WTC11 (cell line): ENCODE results near the gene COL4A2. TPM values are rescaled to one million over a fixed set of nuclear protein-coding genes. Genes with fewer than 3 reads are reported as not detected.

Experiments
- ATAC-seq: fragments of 200-7000 bp; cut with Tn5 transposase; 2 replicates; pipeline ENCODE4 v1.10.0; 2021; ENCODE audit warnings: mild to moderate bottlenecking, moderate library complexity
- CTCF ChIA-PET: fragments of 300-600 bp; sonication (Branson Sonifier 250); formaldehyde crosslinking; loops from one replicate; lab custom pipeline; 2021; ENCODE audit warnings: antibody characterized with exemption; lab: Charles Lee
- POLR2A ChIA-PET: fragments of 350-600 bp; sonication (Branson Sonifier 250); formaldehyde crosslinking; loops from one replicate; lab custom pipeline; 2021; ENCODE audit warnings: antibody characterized with exemption; lab: Charles Lee
- DNase-seq: peaks from one replicate; pipeline ENCODE4 v3.0.0; 2021; ENCODE audit warnings: low spot score
- H3K27ac Mint-ChIP-seq: 2 replicates; pipeline ENCODE4 v1.8.0; 2021; ENCODE audit warnings: mixed read lengths
- H3K27me3 Mint-ChIP-seq: 2 replicates; pipeline ENCODE4 v1.8.0; 2021; ENCODE audit warnings: low read depth, mild to moderate bottlenecking, moderate library complexity, mixed read lengths
- H3K36me3 Mint-ChIP-seq: 2 replicates; pipeline ENCODE4 v1.8.0; 2021; ENCODE audit warnings: mixed read lengths
- H3K4me1 Mint-ChIP-seq: 2 replicates; pipeline ENCODE4 v1.8.0; 2022; ENCODE audit warnings: mixed read lengths
- H3K4me3 Mint-ChIP-seq: 2 replicates; pipeline ENCODE4 v1.8.0; 2021; ENCODE audit warnings: mild to moderate bottlenecking, moderate library complexity, mixed read lengths
- H3K9me3 Mint-ChIP-seq: 2 replicates; pipeline ENCODE4 v1.8.0; 2021; ENCODE audit warnings: mixed read lengths
- ATF1 ChIP-seq: sonication (generic); formaldehyde crosslinking; IDR thresholded peaks from 2 replicates; pipeline ENCODE4 v1.8.1; 2023; ENCODE audit warnings: mild to moderate bottlenecking, moderate library complexity, missing genetic modification reagents
- CBFB ChIP-seq: sonication (generic); formaldehyde crosslinking; IDR thresholded peaks from 2 replicates; pipeline ENCODE4 v1.8.1; 2022; ENCODE audit warnings: mild to moderate bottlenecking, low read depth, missing genetic modification reagents
- CREB1 ChIP-seq: sonication (generic); formaldehyde crosslinking; IDR thresholded peaks from 2 replicates; pipeline ENCODE4 v1.8.0; 2023; ENCODE audit warnings: mild to moderate bottlenecking, missing genetic modification reagents
- E2F1 ChIP-seq: sonication (generic); formaldehyde crosslinking; IDR thresholded peaks from 2 replicates; pipeline ENCODE4 v1.8.0; 2022; ENCODE audit warnings: mild to moderate bottlenecking, missing genetic modification reagents
- ETV6 ChIP-seq: sonication (generic); formaldehyde crosslinking; IDR thresholded peaks from 2 replicates; pipeline ENCODE4 v1.8.1; 2022; ENCODE audit warnings: mild to moderate bottlenecking, missing genetic modification reagents
- HMGA2 ChIP-seq: fragments of 250-450 bp; sonication (Bioruptor Pico); IDR thresholded peaks from 2 replicates; pipeline ENCODE4 v1.4.0; 2021; ENCODE audit warnings: mild to moderate bottlenecking, moderate library complexity
- IRF1 ChIP-seq: sonication (generic); formaldehyde crosslinking; IDR thresholded peaks from 2 replicates; pipeline ENCODE4 v1.8.0; 2023; ENCODE audit warnings: missing genetic modification reagents
- JUN ChIP-seq: sonication (generic); formaldehyde crosslinking; IDR thresholded peaks from 2 replicates; pipeline ENCODE4 v1.8.0; 2023; ENCODE audit warnings: mild to moderate bottlenecking, missing genetic modification reagents
- NFE2L1 ChIP-seq: sonication (generic); formaldehyde crosslinking; IDR thresholded peaks from 2 replicates; pipeline ENCODE4 v1.8.1; 2023; ENCODE audit warnings: missing genetic modification reagents
- NR3C1 ChIP-seq: sonication (generic); formaldehyde crosslinking; conservative IDR thresholded peaks from 2 replicates; pipeline ENCODE4 v1.8.1; 2023; ENCODE audit warnings: low read depth, mild to moderate bottlenecking, missing genetic modification reagents
- PRRX2 ChIP-seq: fragments of 250-450 bp; sonication (Bioruptor Pico); IDR thresholded peaks from 2 replicates; pipeline ENCODE4 v1.8.0; 2021; ENCODE audit warnings: mild to moderate bottlenecking
- RELA ChIP-seq: sonication (generic); formaldehyde crosslinking; IDR thresholded peaks from 2 replicates; pipeline ENCODE4 v1.8.1; 2022; ENCODE audit warnings: missing genetic modification reagents, mild to moderate bottlenecking, borderline replicate concordance
- SMAD4 ChIP-seq: sonication (generic); formaldehyde crosslinking; IDR thresholded peaks from 2 replicates; pipeline ENCODE4 v1.8.0; 2022; ENCODE audit warnings: mild to moderate bottlenecking, missing genetic modification reagents
- TEAD4 ChIP-seq: sonication (generic); formaldehyde crosslinking; IDR thresholded peaks from 2 replicates; pipeline ENCODE4 v1.8.0; 2022; ENCODE audit warnings: mild to moderate bottlenecking, missing genetic modification reagents
- ZBTB21 ChIP-seq: sonication (generic); formaldehyde crosslinking; IDR thresholded peaks from 2 replicates; pipeline ENCODE4 v1.8.1; 2023; ENCODE audit warnings: mild to moderate bottlenecking, missing genetic modification reagents, borderline replicate concordance
- ZMAT4 ChIP-seq: fragments of 250-450 bp; sonication (Bioruptor Pico); IDR thresholded peaks from 2 replicates; pipeline ENCODE4 v1.9.0; 2021; ENCODE audit warnings: mild to moderate bottlenecking
- ZNF263 ChIP-seq: sonication (generic); formaldehyde crosslinking; IDR thresholded peaks from 2 replicates; pipeline ENCODE4 v1.8.1; 2022; ENCODE audit warnings: low read depth, mild to moderate bottlenecking, moderate library complexity, missing genetic modification reagents
- ZNF416 ChIP-seq: fragments of 250-450 bp; sonication (Bioruptor Pico); IDR thresholded peaks from 2 replicates; pipeline ENCODE4 v1.9.0; 2021; ENCODE audit warnings: mild to moderate bottlenecking, inconsistent platforms
- ZNF423 ChIP-seq: fragments of 250-450 bp; sonication (Bioruptor Pico); IDR thresholded peaks from 2 replicates; pipeline ENCODE4 v2.1.2; 2022; ENCODE audit warnings: mild to moderate bottlenecking, moderate library complexity
- total RNA-seq: library from RNA; stranded (reverse); gene quantifications from 3 replicates; pipeline ENCODE4 v1.2.3, GENCODE V29; 2021
- TF ChIP-seq, protein P1 (sequence below): sonication (generic); formaldehyde crosslinking; IDR thresholded peaks from 2 replicates; pipeline ENCODE4 v1.8.0; 2023; ENCODE audit warnings: mild to moderate bottlenecking, missing genetic modification reagents
- TF ChIP-seq, protein P2 (sequence below): sonication (generic); formaldehyde crosslinking; IDR thresholded peaks from 2 replicates; pipeline ENCODE4 v1.8.1; 2022; ENCODE audit warnings: low read depth, missing genetic modification reagents, borderline replicate concordance
- TF ChIP-seq, protein P3 (sequence below): fragments of 250-450 bp; sonication (Bioruptor Pico); IDR thresholded peaks from 2 replicates; pipeline ENCODE4 v2.1.2; 2022; ENCODE audit warnings: mild to moderate bottlenecking, moderate library complexity
- TF ChIP-seq, protein P4 (sequence below): sonication (generic); formaldehyde crosslinking; IDR thresholded peaks from 2 replicates; pipeline ENCODE4 v1.8.1; 2023; ENCODE audit warnings: mild to moderate bottlenecking, missing genetic modification reagents

Gene COL4A2
- total RNA-seq, 1 experiment from 2014 or later, result 109 TPM

DNA sequence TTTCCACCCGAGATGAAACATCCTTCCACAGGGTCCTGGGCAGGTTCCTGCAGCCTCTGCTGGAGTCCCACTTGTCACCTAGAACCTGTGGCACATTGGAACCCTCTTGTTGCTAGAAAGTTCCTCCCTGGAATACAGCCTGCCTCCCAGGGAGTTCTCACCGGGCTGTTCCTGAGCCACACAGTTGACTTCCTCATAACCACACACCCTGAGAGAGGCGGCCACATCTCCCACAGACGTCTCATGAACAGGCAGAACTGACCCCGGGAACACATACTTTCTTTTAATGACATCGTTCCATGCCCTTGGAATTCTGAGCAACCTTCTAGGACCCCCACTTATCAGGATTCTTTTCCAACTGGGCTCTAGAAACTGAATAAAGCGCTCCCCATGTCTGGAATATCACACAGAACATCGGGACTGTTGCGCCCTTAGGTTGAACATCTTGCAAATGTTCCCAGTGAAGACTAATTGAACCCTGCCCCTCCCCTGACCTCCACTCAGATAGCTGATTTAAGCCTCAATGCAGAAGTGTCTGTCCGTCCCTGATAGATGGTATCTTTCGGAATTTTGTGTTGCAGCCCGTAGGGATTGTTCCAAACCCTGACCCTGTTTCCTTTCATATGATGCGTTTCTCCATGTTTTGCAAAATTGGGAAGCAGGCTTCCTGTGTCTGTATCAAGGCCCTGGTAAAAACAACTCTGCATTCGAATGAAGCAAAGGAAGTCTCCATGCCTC lies 163.4 kb downstream of the COL4A2 start:
- TF ChIP-seq, protein P1, sequence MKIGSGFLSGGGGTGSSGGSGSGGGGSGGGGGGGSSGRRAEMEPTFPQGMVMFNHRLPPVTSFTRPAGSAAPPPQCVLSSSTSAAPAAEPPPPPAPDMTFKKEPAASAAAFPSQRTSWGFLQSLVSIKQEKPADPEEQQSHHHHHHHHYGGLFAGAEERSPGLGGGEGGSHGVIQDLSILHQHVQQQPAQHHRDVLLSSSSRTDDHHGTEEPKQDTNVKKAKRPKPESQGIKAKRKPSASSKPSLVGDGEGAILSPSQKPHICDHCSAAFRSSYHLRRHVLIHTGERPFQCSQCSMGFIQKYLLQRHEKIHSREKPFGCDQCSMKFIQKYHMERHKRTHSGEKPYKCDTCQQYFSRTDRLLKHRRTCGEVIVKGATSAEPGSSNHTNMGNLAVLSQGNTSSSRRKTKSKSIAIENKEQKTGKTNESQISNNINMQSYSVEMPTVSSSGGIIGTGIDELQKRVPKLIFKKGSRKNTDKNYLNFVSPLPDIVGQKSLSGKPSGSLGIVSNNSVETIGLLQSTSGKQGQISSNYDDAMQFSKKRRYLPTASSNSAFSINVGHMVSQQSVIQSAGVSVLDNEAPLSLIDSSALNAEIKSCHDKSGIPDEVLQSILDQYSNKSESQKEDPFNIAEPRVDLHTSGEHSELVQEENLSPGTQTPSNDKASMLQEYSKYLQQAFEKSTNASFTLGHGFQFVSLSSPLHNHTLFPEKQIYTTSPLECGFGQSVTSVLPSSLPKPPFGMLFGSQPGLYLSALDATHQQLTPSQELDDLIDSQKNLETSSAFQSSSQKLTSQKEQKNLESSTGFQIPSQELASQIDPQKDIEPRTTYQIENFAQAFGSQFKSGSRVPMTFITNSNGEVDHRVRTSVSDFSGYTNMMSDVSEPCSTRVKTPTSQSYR (CRISPR knock-in tag), result no peak
- no peak for TF ChIP-seq JUN (CRISPR knock-in tag)
- TF ChIP-seq NFE2L1, result no peak
- TF ChIP-seq ZMAT4, result no peak
- TF ChIP-seq IRF1 (CRISPR knock-in tag), result no peak
- no peak for TF ChIP-seq HMGA2 (CRISPR knock-in tag)
- no peak for TF ChIP-seq ZNF263 (CRISPR knock-in tag)
- TF ChIP-seq ZNF423 (CRISPR knock-in tag), result no peak
- no peak for TF ChIP-seq CBFB (CRISPR knock-in tag)
- TF ChIP-seq, protein P2, sequence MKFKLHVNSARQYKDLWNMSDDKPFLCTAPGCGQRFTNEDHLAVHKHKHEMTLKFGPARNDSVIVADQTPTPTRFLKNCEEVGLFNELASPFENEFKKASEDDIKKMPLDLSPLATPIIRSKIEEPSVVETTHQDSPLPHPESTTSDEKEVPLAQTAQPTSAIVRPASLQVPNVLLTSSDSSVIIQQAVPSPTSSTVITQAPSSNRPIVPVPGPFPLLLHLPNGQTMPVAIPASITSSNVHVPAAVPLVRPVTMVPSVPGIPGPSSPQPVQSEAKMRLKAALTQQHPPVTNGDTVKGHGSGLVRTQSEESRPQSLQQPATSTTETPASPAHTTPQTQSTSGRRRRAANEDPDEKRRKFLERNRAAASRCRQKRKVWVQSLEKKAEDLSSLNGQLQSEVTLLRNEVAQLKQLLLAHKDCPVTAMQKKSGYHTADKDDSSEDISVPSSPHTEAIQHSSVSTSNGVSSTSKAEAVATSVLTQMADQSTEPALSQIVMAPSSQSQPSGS (CRISPR knock-in tag), result no peak
- no peak for TF ChIP-seq CREB1 (CRISPR knock-in tag)
- TF ChIP-seq, all 79 proteins: peak for 0
- H3K4me1 Mint-ChIP-seq, result peaks cover 13% of the 10 kb centered on the region
- ChIA-PET POLR2A (interaction anchor here (0.6 kb wide), 1 partner anchor 81 kb away, joined by 4 read pairs; no protein-coding TSS in a partner anchor), CTCF (interaction anchor here (1.3 kb wide), 1 partner anchor 14 kb away, joined by 4 read pairs; no protein-coding TSS in a partner anchor)
- no peak overlapping the region for H3K4me3 Mint-ChIP-seq
- H3K9me3 Mint-ChIP-seq, result no peaks in the 10 kb centered on the region; the same call in 1 of the 2 replicates
- H3K27me3 Mint-ChIP-seq, result no peaks in the 10 kb centered on the region
- no peak for ATAC-seq
- DNase-seq, result no peak
- H3K27ac Mint-ChIP-seq, result peak overlapping the region; percentile 24
- H3K36me3 Mint-ChIP-seq, result peaks cover 51% of the 10 kb centered on the region

DNA sequence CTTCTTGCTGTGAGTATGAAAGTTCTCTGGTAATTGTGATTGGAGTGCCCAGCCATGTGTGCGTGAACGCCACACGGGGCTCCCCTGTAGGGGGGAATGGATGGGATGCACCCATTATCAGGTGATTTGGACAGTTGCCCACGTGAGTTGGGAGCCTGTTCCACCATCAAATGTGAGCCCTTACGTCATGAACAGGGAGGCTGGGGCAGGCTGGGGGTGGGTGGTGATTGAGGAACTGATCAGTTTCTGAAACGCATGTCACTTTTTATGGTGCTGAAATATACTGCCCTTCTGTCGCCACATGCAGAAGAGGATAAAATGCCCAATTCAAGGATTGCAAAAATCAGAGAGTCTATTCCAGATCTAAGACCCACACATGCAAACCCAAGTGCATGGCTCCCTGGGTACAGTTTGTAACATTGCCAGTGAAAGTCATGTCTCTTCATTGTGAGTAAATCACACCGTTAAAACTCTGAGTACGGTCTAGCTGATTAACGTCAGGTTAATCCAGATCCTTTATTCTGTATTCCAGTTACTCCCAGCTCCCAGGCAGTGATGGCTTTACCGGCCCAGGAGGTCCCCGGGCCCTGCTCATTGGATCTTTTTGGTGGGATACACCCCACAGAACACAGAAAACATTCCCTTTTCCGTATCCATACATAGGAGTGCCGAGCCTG lies 164.2 kb downstream of the COL4A2 start:
- Mint-ChIP-seq H3K4me3 (no peak overlapping the region), H3K4me1 (peaks cover 6% of the 10 kb centered on the region), H3K27me3 (no peaks in the 10 kb centered on the region), H3K27ac (no peak overlapping the region), H3K9me3 (no peaks in the 10 kb centered on the region; the same call in 1 of the 2 replicates), H3K36me3 (peaks cover 51% of the 10 kb centered on the region)
- ATAC-seq (no peak), DNase-seq (no peak)
- ChIA-PET CTCF (no interaction called here), POLR2A (no interaction called here)
- TF ChIP-seq, protein P3, sequence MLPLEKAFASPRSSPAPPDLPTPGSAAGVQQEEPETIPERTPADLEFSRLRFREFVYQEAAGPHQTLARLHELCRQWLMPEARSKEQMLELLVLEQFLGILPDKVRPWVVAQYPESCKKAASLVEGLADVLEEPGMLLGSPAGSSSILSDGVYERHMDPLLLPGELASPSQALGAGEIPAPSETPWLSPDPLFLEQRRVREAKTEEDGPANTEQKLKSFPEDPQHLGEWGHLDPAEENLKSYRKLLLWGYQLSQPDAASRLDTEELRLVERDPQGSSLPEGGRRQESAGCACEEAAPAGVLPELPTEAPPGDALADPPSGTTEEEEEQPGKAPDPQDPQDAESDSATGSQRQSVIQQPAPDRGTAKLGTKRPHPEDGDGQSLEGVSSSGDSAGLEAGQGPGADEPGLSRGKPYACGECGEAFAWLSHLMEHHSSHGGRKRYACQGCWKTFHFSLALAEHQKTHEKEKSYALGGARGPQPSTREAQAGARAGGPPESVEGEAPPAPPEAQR (CRISPR knock-in tag), result no peak
- no peak for TF ChIP-seq NR3C1 (CRISPR knock-in tag)
- no peak for TF ChIP-seq TEAD4 (CRISPR knock-in tag)
- TF ChIP-seq ETV6 (CRISPR knock-in tag), result no peak
- no peak for TF ChIP-seq SMAD4
- TF ChIP-seq RELA (CRISPR knock-in tag), result no peak
- no peak for TF ChIP-seq ZBTB21 (CRISPR knock-in tag)
- TF ChIP-seq ZNF416 (CRISPR knock-in tag), result no peak
- TF ChIP-seq E2F1 (CRISPR knock-in tag), result no peak
- TF ChIP-seq CREB1 (CRISPR knock-in tag), result no peak
- no peak for TF ChIP-seq PRRX2 (CRISPR knock-in tag)
- TF ChIP-seq, protein P4, sequence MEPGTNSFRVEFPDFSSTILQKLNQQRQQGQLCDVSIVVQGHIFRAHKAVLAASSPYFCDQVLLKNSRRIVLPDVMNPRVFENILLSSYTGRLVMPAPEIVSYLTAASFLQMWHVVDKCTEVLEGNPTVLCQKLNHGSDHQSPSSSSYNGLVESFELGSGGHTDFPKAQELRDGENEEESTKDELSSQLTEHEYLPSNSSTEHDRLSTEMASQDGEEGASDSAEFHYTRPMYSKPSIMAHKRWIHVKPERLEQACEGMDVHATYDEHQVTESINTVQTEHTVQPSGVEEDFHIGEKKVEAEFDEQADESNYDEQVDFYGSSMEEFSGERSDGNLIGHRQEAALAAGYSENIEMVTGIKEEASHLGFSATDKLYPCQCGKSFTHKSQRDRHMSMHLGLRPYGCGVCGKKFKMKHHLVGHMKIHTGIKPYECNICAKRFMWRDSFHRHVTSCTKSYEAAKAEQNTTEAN (CRISPR knock-in tag), result no peak
- no peak for TF ChIP-seq ATF1 (CRISPR knock-in tag)
